NT2/D1 (cell line): Measurements from ENCODE around the gene LAGE3.

Experiments
- SUZ12 ChIP-seq: IDR thresholded peaks from 2 replicates; pipeline ENCODE4 v1.6.1; 2011; ENCODE audit not compliant: insufficient read length, insufficient read depth; ENCODE audit errors: extremely low read depth
- YY1 ChIP-seq: IDR thresholded peaks from 2 replicates; pipeline ENCODE4 v1.6.1; 2011; ENCODE audit not compliant: insufficient read length, insufficient read depth
- ZNF274 ChIP-seq: IDR thresholded peaks from 2 replicates; pipeline ENCODE4 v1.6.1; 2011; ENCODE audit warnings: mild to moderate bottlenecking, low read depth, low read length

DNA sequence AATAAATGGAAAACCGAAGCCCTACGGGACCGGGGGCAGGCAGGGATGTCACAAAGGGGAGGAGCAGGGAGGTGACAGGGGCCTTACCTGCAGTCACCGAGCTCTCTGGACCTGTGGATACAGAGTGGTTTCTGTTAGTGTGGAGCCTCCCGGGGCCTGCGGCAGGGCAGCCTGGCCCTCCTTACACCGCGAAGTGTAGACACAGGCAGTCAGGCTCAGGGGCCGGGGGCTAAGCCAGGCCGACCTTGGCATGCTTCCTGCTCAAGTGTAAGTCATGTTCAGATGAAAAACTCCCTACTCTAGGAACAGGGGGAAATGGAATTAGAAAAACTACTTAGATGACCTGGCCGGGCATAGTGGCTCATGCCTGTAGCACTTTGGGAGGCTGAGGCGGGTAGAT lies 32.7 kb upstream of the LAGE3 start:
- TF ChIP-seq ZNF274 (no peak), SUZ12 (no peak), YY1 (no peak)
